HCT116 (cell line): Measurements from ENCODE around the gene GOLM1. TPM values are rescaled to one million over a fixed set of nuclear protein-coding genes. Genes with fewer than 3 reads are reported as not detected.

ENCODE experiments used
- ATAC-seq: fragments of 200-7000 bp; cut with Tn5 transposase; 2 replicates; pipeline ENCODE4 v1.9.1; 2020; ENCODE audit warnings: mild to moderate bottlenecking, moderate library complexity
- BruUV-seq: library from RNA; stranded (reverse); fragments of 400-500 nt; replicated peaks from 2 replicates; lab custom pipeline; 2021; lab: Mats Ljungman, UMichigan
- CTCF ChIA-PET: fragments of 300-600 bp; sonication (Branson Sonifier 250); formaldehyde crosslinking; loops from one replicate; lab custom pipeline; 2021; ENCODE audit warnings: antibody characterized with exemption; lab: Charles Lee
- POLR2A ChIA-PET: fragments of 300-600, 350-600 bp; sonication (Branson Sonifier 250); formaldehyde crosslinking; loops from one replicate; lab custom pipeline; 2021; ENCODE audit warnings: antibody characterized with exemption; lab: Charles Lee
- RAD21 ChIA-PET, 2 experiments: fragments of 300-600 bp; sonication (Branson Sonifier 250); formaldehyde crosslinking; loops; one replicate each; lab custom pipeline; 2023; ENCODE audit warnings: low total read pairs in 2 of 2; ENCODE audit not compliant: uncharacterized antibody in 2 of 2, unreplicated experiment in 2 of 2, low non-redundant PET in 1 of 2; lab: Charles Lee
- DNase-seq: peaks from one replicate; pipeline ENCODE4 v3.0.0-alpha.2; 2010; ENCODE audit warnings: low read depth, low spot score
- H2AFZ ChIP-seq: fragments of 200-600 bp; shearing (Covaris generic), sonication (generic); 2 replicates; pipeline ENCODE4 v1.6.1; 2017; ENCODE audit warnings: low read depth, mixed run types, mixed read lengths, antibody characterized with exemption, low read length; ENCODE audit not compliant: poor library complexity, severe bottlenecking
- H3K27ac ChIP-seq: 2 replicates; pipeline ENCODE4 v1.5.1; 2012; ENCODE audit warnings: low read depth, low read length
- H3K27me3 ChIP-seq: fragments of 200-600 bp; sonication (generic); 2 replicates; pipeline ENCODE4 v1.6.1; 2016; ENCODE audit warnings: mixed run types, low read length, mixed read lengths; ENCODE audit not compliant: insufficient read depth
- H3K36me3 ChIP-seq, 2 experiments: fragments of 200-500 bp in 1 of 2; fragments of 200-600 bp in 1 of 2; sonication (Bioruptor generic) in 1 of 2; sonication (generic) in 1 of 2; 2 replicates each; pipeline versions ENCODE4 v1.5.1 to v1.6.1; 2014 to 2016; ENCODE audit warnings: low read length in 2 of 2, inconsistent platforms in 1 of 2, mixed read lengths in 1 of 2, mixed run types in 1 of 2; ENCODE audit not compliant: insufficient read depth in 2 of 2, control insufficient read depth in 1 of 2
- H3K4me1 ChIP-seq, 2 experiments: fragments of 200-600 bp in 1 of 2; sonication (generic) in 1 of 2; 2 replicates each; pipeline versions ENCODE4 v1.5.1 to v1.6.1; 2012 to 2017; ENCODE audit warnings: low read length in 2 of 2, inconsistent platforms in 1 of 2, mild to moderate bottlenecking in 1 of 2, mixed read lengths in 1 of 2, mixed run types in 1 of 2, moderate library complexity in 1 of 2; ENCODE audit not compliant: insufficient read depth in 2 of 2, control insufficient read depth in 1 of 2
- H3K4me2 ChIP-seq: fragments of 200-600 bp; sonication (generic); 2 replicates; pipeline ENCODE4 v1.6.1; 2017; ENCODE audit warnings: mixed run types, low read length, mixed read lengths
- H3K4me3 ChIP-seq, 2 experiments: fragments of 200-600 bp in 1 of 2; sonication (generic) in 1 of 2; replicated peaks in 1 of 2; 2 replicates each; pipeline ENCODE4 v1.5.1; 2011 to 2016; ENCODE audit warnings: low read length in 2 of 2, control low read depth in 1 of 2, low read depth in 1 of 2, mild to moderate bottlenecking in 1 of 2, mixed read lengths in 1 of 2, mixed run types in 1 of 2
- H3K79me2 ChIP-seq: fragments of 200-600 bp; sonication (generic); 2 replicates; pipeline ENCODE4 v1.6.1; 2017; ENCODE audit warnings: mild to moderate bottlenecking, mixed run types, low read length, moderate library complexity, mixed read lengths; ENCODE audit not compliant: insufficient read depth
- H3K9ac ChIP-seq: fragments of 200-600 bp; sonication (generic); 2 replicates; pipeline ENCODE4 v1.6.1; 2016; ENCODE audit warnings: low read length, mixed read lengths
- H3K9me2 ChIP-seq: fragments of 200-600 bp; sonication (generic), shearing (Covaris generic); 2 replicates; pipeline ENCODE4 v1.6.1; 2017; ENCODE audit warnings: mixed run types, mild to moderate bottlenecking, moderate library complexity; ENCODE audit not compliant: insufficient read depth
- H3K9me3 ChIP-seq, 2 experiments: fragments of 200-500 bp in 1 of 2; fragments of 200-600 bp in 1 of 2; sonication (Bioruptor generic) in 1 of 2; sonication (generic) in 1 of 2; 2 replicates each; pipeline ENCODE4 v1.6.1; 2014 to 2017; ENCODE audit warnings: low read length in 2 of 2, mixed read lengths in 2 of 2, inconsistent platforms in 1 of 2, low read depth in 1 of 2, mild to moderate bottlenecking in 1 of 2, mixed run types in 1 of 2, moderate library complexity in 1 of 2; ENCODE audit not compliant: control insufficient read depth in 1 of 2, insufficient read depth in 1 of 2
- H4K20me1 ChIP-seq: fragments of 200-600 bp; sonication (generic), shearing (Covaris generic); 2 replicates; pipeline ENCODE4 v1.6.1; 2017; ENCODE audit warnings: mixed run types, mild to moderate bottlenecking, moderate library complexity; ENCODE audit not compliant: insufficient read depth
- ATF3 ChIP-seq: IDR thresholded peaks from 2 replicates; pipeline ENCODE4 v1.6.1; 2012
- CTCF ChIP-seq, 3 experiments: fragments of 200-600 bp in 1 of 3; sonication (generic) in 1 of 3; IDR thresholded peaks in 2 of 3; conservative IDR thresholded peaks in 1 of 3; 2 replicates each; pipeline ENCODE4 v1.5.1; 2012 to 2017; ENCODE audit warnings: low read depth in 2 of 3, low read length in 2 of 3, antibody characterized with exemption in 1 of 3, borderline replicate concordance in 1 of 3, control low read depth in 1 of 3, mild to moderate bottlenecking in 1 of 3, mixed read lengths in 1 of 3, mixed run types in 1 of 3, moderate library complexity in 1 of 3; ENCODE audit not compliant: insufficient read depth in 1 of 3
- EZH2 ChIP-seq: fragments of 200-600 bp; sonication (generic); IDR thresholded peaks from 2 replicates; pipeline ENCODE4 v1.6.1; 2017; ENCODE audit warnings: antibody characterized with exemption, mixed run types
- FOSL1 ChIP-seq: IDR thresholded peaks from 2 replicates; pipeline ENCODE4 v1.6.1; 2012; ENCODE audit warnings: low read depth
- JUND ChIP-seq: IDR thresholded peaks from 2 replicates; pipeline ENCODE4 v1.6.1; 2012
- MAX ChIP-seq: IDR thresholded peaks from 2 replicates; pipeline ENCODE4 v1.6.1; 2012
- POLR2A ChIP-seq: IDR thresholded peaks from 2 replicates; pipeline ENCODE4 v1.7.0; 2011; ENCODE audit warnings: borderline replicate concordance; ENCODE audit not compliant: insufficient read depth, insufficient read length; ENCODE audit errors: extremely low read depth
- POLR2AphosphoS5 ChIP-seq: IDR thresholded peaks from 2 replicates; pipeline ENCODE4 v1.6.1; 2011; ENCODE audit warnings: mild to moderate bottlenecking, low read depth, low read length, moderate library complexity
- RAD21 ChIP-seq: IDR thresholded peaks from 2 replicates; pipeline ENCODE4 v1.6.1; 2012; ENCODE audit warnings: low read depth, mild to moderate bottlenecking
- REST ChIP-seq: IDR thresholded peaks from 2 replicates; pipeline ENCODE4 v1.6.1; 2012; ENCODE audit warnings: low read depth
- SIN3A ChIP-seq: IDR thresholded peaks from 2 replicates; pipeline ENCODE4 v1.6.1; 2012; ENCODE audit warnings: low read depth
- SP1 ChIP-seq: IDR thresholded peaks from 2 replicates; pipeline ENCODE4 v1.6.1; 2012; ENCODE audit warnings: low read depth
- SRF ChIP-seq: IDR thresholded peaks from 2 replicates; pipeline ENCODE4 v1.6.1; 2012; ENCODE audit warnings: low read depth
- YY1 ChIP-seq: IDR thresholded peaks from 2 replicates; pipeline ENCODE4 v1.6.1; 2011; ENCODE audit warnings: low read length, low read depth, moderate library complexity, mild to moderate bottlenecking; ENCODE audit not compliant: insufficient replicate concordance; ENCODE audit errors: extremely low read depth
- ZBTB33 ChIP-seq: IDR thresholded peaks from 2 replicates; pipeline ENCODE4 v1.6.1; 2011; ENCODE audit warnings: mild to moderate bottlenecking, low read length, moderate library complexity; ENCODE audit not compliant: insufficient replicate concordance; ENCODE audit errors: extremely low read depth
- ZFX ChIP-seq: fragments of 450-650 bp; IDR thresholded peaks from 2 replicates; pipeline ENCODE4 v1.6.1; 2017
- ZNF274 ChIP-seq: fragments of 200-500 bp; sonication (Bioruptor generic); IDR thresholded peaks from 2 replicates; pipeline ENCODE4 v1.6.1; 2014; ENCODE audit warnings: mild to moderate bottlenecking, low read depth, low read length, inconsistent platforms
- intact Hi-C: fragments of 100-400 bp; cut with micrococcal nuclease; formaldehyde crosslinking; loops from 2 replicates; pipeline ENCODE4 v1.10.0; 2022
- total RNA-seq: library from RNA; stranded (reverse); gene quantifications from one replicate; pipeline ENCODE4 v1.2.1, GENCODE V29; 2021; ENCODE audit not compliant: unreplicated experiment

Gene GOLM1
- total RNA-seq, 1 experiment from 2014 or later: 69.8 TPM

GRCh38 chr9:85987236-85987635 is 112.1 kb downstream of the GOLM1 start:
- Histone ChIP-seq H3K27ac (no peak overlapping the region), H3K9me3 (no peaks in the 10 kb centered on the region), H3K9ac (no peak overlapping the region), H3K36me3 (peaks cover 0 to 15% of the 10 kb centered on the region in 2 experiments; a peak in 1 of 4 replicates), H3K27me3 (no peaks in the 10 kb centered on the region), H4K20me1 (no peaks in the 10 kb centered on the region), H3K4me3 (no peak overlapping the region), H3K9me2 (no peaks in the 10 kb centered on the region), H3K4me2 (no peak overlapping the region), H2AFZ (no peak overlapping the region), H3K79me2 (no peaks in the 10 kb centered on the region), H3K4me1 (no peaks in the 10 kb centered on the region)
- intact Hi-C loops: no loop called here
- ATAC-seq (no peak), DNase-seq (no peak)
- BruUV-seq: no TSS peak
- TF ChIP-seq SRF (no peak), JUND (no peak), ATF3 (no peak), ZNF274 (no peak), EZH2 (no peak), POLR2AphosphoS5 (no peak), FOSL1 (no peak), RAD21 (no peak), MAX (no peak), REST (no peak), ZFX (no peak), ZBTB33 (no peak), CTCF (IDR thresholded peaks at IDR 0.05 in 2 of 3, conservative IDR thresholded peaks at IDR 0.05 in 1 of 3; ENCODE audit: borderline replicate concordance in 1 of 3, insufficient read depth in 1 of 3, low read depth in 2 of 3, low read length in 2 of 3) (no peak), SP1 (no peak), SIN3A (no peak), POLR2A (no peak), YY1 (no peak)
- POLR2A ChIA-PET: no interaction called here
- RAD21 ChIA-PET: no interaction called here
- CTCF ChIA-PET: no interaction called here
